Endothelial cell of umbilical vein (primary cell): ENCODE measurements around the gene NEMF. TPM values are rescaled to one million over a fixed set of nuclear protein-coding genes. Genes with fewer than 3 reads are reported as not detected.

ENCODE experiments used
- BruUV-seq: library from RNA; stranded (reverse); fragments of 400-500 nt; replicated peaks from 2 replicates; lab custom pipeline; 2021; lab: Mats Ljungman, UMichigan
- CTCF ChIA-PET: fragments of 300-600, 350-600 bp; sonication (Branson Sonifier 250); formaldehyde crosslinking; loops from one replicate; lab custom pipeline; 2021; ENCODE audit warnings: antibody characterized with exemption, inconsistent platforms; lab: Charles Lee
- POLR2A ChIA-PET: fragments of 300-600, 350-600 bp; sonication (Branson Sonifier 250); formaldehyde crosslinking; loops from one replicate; lab custom pipeline; 2021; ENCODE audit warnings: antibody characterized with exemption, inconsistent platforms; lab: Charles Lee
- DNase-seq: peaks from one replicate; pipeline ENCODE4 v3.0.0-alpha.2; 2011; ENCODE audit warnings: low read depth, low spot score
- FAIRE-seq: peaks from 2 replicates; lab custom pipeline; 2011; peaks lifted over from hg19 to GRCh38; lab: Jason Lieb, UNC
- H2AFZ ChIP-seq: 2 replicates; pipeline ENCODE4 v1.6.0; 2012; ENCODE audit warnings: low read depth, low read length, control low read depth, inconsistent platforms
- H3K27ac ChIP-seq: 2 replicates; pipeline ENCODE4 v1.5.1; 2011; ENCODE audit warnings: low read depth, mild to moderate bottlenecking, control low read depth, low read length, moderate library complexity; ENCODE audit not compliant: insufficient read depth
- H3K27me3 ChIP-seq, 2 experiments: 2 replicates each; pipeline versions ENCODE4 v1.6.0 to v1.6.1; 2011; ENCODE audit warnings: low read length in 2 of 2, mixed read lengths in 1 of 2; ENCODE audit not compliant: control insufficient read depth in 2 of 2, insufficient read depth in 2 of 2
- H3K36me3 ChIP-seq, 2 experiments: 2 replicates in 1 of 2; 3 replicates in 1 of 2; pipeline ENCODE4 v1.5.1; 2011; ENCODE audit warnings: low read length in 2 of 2, mild to moderate bottlenecking in 1 of 2, moderate library complexity in 1 of 2; ENCODE audit not compliant: control insufficient read depth in 2 of 2, insufficient read depth in 2 of 2; ENCODE audit errors: extremely low read depth in 1 of 2
- H3K4me1 ChIP-seq: 3 replicates; pipeline ENCODE4 v1.5.1; 2011; ENCODE audit warnings: mild to moderate bottlenecking, low read length; ENCODE audit not compliant: control insufficient read depth, insufficient read depth; ENCODE audit errors: extremely low read depth
- H3K4me2 ChIP-seq: 2 replicates; pipeline ENCODE4 v1.6.1; 2011; ENCODE audit warnings: low read length, control low read depth, mixed read lengths; ENCODE audit not compliant: insufficient read depth
- H3K4me3 ChIP-seq, 3 experiments: fragments of 200-600 bp in 1 of 3; sonication (generic), shearing (Covaris generic) in 1 of 3; replicated peaks in 1 of 3; 2 replicates each; pipeline ENCODE4 v1.5.1; 2011 to 2016; ENCODE audit warnings: control low read depth in 3 of 3, low read length in 3 of 3, mild to moderate bottlenecking in 2 of 3, inconsistent platforms in 1 of 3, low read depth in 1 of 3, moderate library complexity in 1 of 3; ENCODE audit not compliant: insufficient read depth in 1 of 3
- H3K79me2 ChIP-seq: 2 replicates; pipeline ENCODE4 v1.6.0; 2012; ENCODE audit warnings: low read length, inconsistent platforms; ENCODE audit not compliant: control insufficient read depth, insufficient read depth
- H3K9ac ChIP-seq: replicated peaks from 2 replicates; pipeline ENCODE3; 2011; ENCODE audit warnings: low read length, control low read depth; ENCODE audit not compliant: insufficient read depth; ENCODE audit errors: extremely low read depth
- H3K9me1 ChIP-seq: replicated peaks from 3 replicates; pipeline ENCODE4 v1.6.0; 2011; ENCODE audit warnings: mild to moderate bottlenecking, low read length; ENCODE audit not compliant: control insufficient read depth, insufficient read depth; ENCODE audit errors: extremely low read depth
- H3K9me3 ChIP-seq: replicated peaks from 2 replicates; pipeline ENCODE4 v1.5.1; 2012; ENCODE audit warnings: low read length, inconsistent platforms; ENCODE audit not compliant: control insufficient read depth, insufficient read depth
- H4K20me1 ChIP-seq: replicated peaks from 2 replicates; pipeline ENCODE3; 2011; ENCODE audit warnings: mild to moderate bottlenecking, low read length; ENCODE audit not compliant: control insufficient read depth, insufficient read depth; ENCODE audit errors: extremely low read depth
- EZH2 ChIP-seq: IDR thresholded peaks from 2 replicates; pipeline ENCODE4 v1.6.1; 2012; ENCODE audit warnings: borderline replicate concordance, low read depth, mild to moderate bottlenecking, moderate library complexity, low read length, inconsistent platforms; ENCODE audit not compliant: severe bottlenecking
- FOS ChIP-seq: IDR thresholded peaks from 2 replicates; pipeline ENCODE4 v1.6.1; 2011; ENCODE audit warnings: mild to moderate bottlenecking, low read length, moderate library complexity, borderline replicate concordance; ENCODE audit not compliant: insufficient read depth
- GATA2 ChIP-seq: IDR thresholded peaks from 2 replicates; pipeline ENCODE4 v1.7.0; 2011; ENCODE audit warnings: low read depth, mild to moderate bottlenecking, moderate library complexity, mixed read lengths, low read length; ENCODE audit not compliant: insufficient read length, insufficient read depth
- JUN ChIP-seq: IDR thresholded peaks from 2 replicates; pipeline ENCODE4 v1.6.1; 2011; ENCODE audit warnings: borderline replicate concordance, low read depth; ENCODE audit not compliant: insufficient read length, insufficient read depth
- MYC ChIP-seq: IDR thresholded peaks from one replicate; pipeline ENCODE4 v1.6.1; 2011; ENCODE audit warnings: mild to moderate bottlenecking, low read depth, low read length
- POLR2A ChIP-seq: IDR thresholded peaks from 2 replicates; pipeline ENCODE4 v1.6.1; 2012; ENCODE audit warnings: low read depth, mild to moderate bottlenecking, control low read depth, low read length
- POLR2AphosphoS5 ChIP-seq: IDR thresholded peaks from 2 replicates; pipeline ENCODE4 v1.6.1; 2012; ENCODE audit warnings: low read depth, mild to moderate bottlenecking, control low read depth, low read length, moderate library complexity; ENCODE audit not compliant: insufficient read depth
- dilution Hi-C: fragments of 300-500 bp; cut with MboI; formaldehyde crosslinking; loops from one replicate; pipeline ENCODE4 v1.15.0; 2019; ENCODE audit warnings: low sequenced_read_pairs; ENCODE audit not compliant: extremely low pct_ligation_motif_present
- intact Hi-C: fragments of 100-400 bp; cut with micrococcal nuclease; formaldehyde crosslinking; loops from one replicate; pipeline ENCODE4 v1.10.0; 2022
- polyA plus RNA-seq, 4 experiments: library from polyadenylated mRNA; depleted of rRNA in 3 of 4; stranded (reverse) in 3 of 4; unstranded in 1 of 4; fragments of >200 nt; gene quantifications; 2 replicates each; pipeline versions ENCODE4 v1.2.1 to v1.2.3, GENCODE V29; 2011 to 2012; ENCODE audit warnings: missing spikeins in 1 of 4
- total RNA-seq: library from RNA; stranded (reverse); gene quantifications from 2 replicates; pipeline ENCODE4 v1.2.3, GENCODE V29; 2021
- TF ChIP-seq, protein P1 (sequence below), 2 donors: IDR thresholded peaks; 1 replicate in 1 of 2; 2 replicates in 1 of 2; pipeline ENCODE4 v1.5.1; 2011; ENCODE audit warnings: low read length in 2 of 2, mild to moderate bottlenecking in 2 of 2, moderate library complexity in 2 of 2, control low read depth in 1 of 2, inconsistent platforms in 1 of 2, low read depth in 1 of 2; ENCODE audit not compliant: insufficient read depth in 1 of 2; ENCODE audit errors: extremely low read depth in 1 of 2
- TF ChIP-seq, protein P2 (sequence below): IDR thresholded peaks from 2 replicates; pipeline ENCODE4 v1.6.1; 2011; ENCODE audit not compliant: insufficient read depth, insufficient read length

NEMF gene
- total and polyA plus RNA-seq, 2 donors (not counting 3 experiments of a cell fraction or from before 2014, with no cell fraction given), result 12.2 to 71.4 TPM

DNA sequence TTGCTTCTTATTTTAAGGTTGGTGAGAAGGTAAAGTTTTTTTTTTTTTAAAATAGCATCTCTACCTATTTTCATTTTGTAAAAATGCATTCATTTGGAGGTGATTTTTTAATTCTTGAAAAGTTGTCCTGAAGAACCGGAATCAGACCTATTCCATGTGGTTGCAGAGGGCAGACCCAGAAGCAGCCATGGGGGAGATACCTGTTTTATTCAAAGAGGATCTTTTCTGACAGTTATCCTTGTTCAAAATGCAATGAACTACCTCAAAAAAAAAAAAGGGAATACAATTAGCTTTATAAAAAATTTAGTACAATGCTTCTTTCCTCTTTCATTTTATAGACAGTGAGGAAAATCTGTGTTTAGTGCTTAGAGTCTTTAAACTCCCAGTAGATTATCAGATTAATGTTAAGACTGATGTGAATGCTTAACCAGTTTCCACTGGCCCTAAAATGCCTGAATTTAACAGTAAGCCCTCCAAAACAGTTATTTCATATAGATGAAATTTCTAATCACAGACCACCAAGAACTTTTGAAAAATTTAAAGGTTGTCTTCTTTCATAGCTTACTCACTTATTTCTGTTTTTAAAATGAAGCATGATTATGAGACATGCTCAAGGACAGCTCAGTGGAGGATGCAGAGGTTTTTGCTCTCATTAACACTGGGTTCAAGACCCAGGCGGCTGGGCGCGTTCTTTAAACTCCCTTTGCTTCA, 8.6 kb upstream of the NEMF start:
- peak overlapping the region; percentile 59 to 91 (median 73) for H3K4me3 ChIP-seq

DNA sequence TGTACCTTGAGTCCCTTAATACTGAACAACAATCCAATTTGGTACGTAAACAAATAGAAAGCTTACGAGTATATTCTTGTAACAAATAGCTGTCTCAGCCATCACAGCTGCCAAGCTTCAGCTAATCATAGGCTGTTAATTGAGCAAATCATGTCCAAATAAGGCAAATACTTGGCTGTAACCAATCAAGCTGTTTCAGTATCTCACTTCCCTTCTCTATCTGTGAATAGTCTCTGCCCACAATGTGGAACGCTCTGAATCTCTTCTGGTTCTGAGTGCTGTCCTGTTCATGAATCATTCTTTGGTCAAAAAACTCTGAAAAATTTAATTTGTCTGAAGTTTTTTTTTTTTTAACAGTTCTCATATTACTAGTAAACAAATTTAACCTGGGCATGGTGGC, 5.8 kb upstream of the NEMF start:
- intact Hi-C loops (no loop called here), dilution Hi-C loops (no loop called here)
- Histone ChIP-seq H4K20me1 (no peaks in the 10 kb centered on the region), H3K27me3 (no peaks in the 10 kb centered on the region), H3K9me1 (no peaks in the 10 kb centered on the region), H3K9me3 (no peaks in the 10 kb centered on the region), H3K4me1 (peaks cover 9% of the 10 kb centered on the region), H3K36me3 (no peaks in the 10 kb centered on the region), H3K9ac (no peak overlapping the region), H3K4me2 (no peak overlapping the region), H3K79me2 (no peaks in the 10 kb centered on the region), H3K4me3 (no peak overlapping the region), H2AFZ (no peak overlapping the region), H3K27ac (no peak overlapping the region)
- CTCF ChIA-PET, result interaction anchor here (0.9 kb wide), 1 partner anchor 9 kb away, joined by 3 read pairs; no protein-coding TSS in a partner anchor
- DNase-seq (no peak), FAIRE-seq (no peak)
- BruUV-seq, result no TSS peak
- TF ChIP-seq FOS (no peak), POLR2A (no peak)
- TF ChIP-seq, protein P1, sequence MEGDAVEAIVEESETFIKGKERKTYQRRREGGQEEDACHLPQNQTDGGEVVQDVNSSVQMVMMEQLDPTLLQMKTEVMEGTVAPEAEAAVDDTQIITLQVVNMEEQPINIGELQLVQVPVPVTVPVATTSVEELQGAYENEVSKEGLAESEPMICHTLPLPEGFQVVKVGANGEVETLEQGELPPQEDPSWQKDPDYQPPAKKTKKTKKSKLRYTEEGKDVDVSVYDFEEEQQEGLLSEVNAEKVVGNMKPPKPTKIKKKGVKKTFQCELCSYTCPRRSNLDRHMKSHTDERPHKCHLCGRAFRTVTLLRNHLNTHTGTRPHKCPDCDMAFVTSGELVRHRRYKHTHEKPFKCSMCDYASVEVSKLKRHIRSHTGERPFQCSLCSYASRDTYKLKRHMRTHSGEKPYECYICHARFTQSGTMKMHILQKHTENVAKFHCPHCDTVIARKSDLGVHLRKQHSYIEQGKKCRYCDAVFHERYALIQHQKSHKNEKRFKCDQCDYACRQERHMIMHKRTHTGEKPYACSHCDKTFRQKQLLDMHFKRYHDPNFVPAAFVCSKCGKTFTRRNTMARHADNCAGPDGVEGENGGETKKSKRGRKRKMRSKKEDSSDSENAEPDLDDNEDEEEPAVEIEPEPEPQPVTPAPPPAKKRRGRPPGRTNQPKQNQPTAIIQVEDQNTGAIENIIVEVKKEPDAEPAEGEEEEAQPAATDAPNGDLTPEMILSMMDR (IDR thresholded peaks at IDR 0.05; ENCODE audit: extremely low read depth in 1 of 2, insufficient read depth in 1 of 2, low read depth in 1 of 2, low read length in 2 of 2), result no peak
- POLR2A ChIA-PET, result interaction anchor here (0.7 kb wide), 1 partner anchor 52 kb away, joined by 5 read pairs; no protein-coding TSS in a partner anchor

More for the DNA sequence above, 8.6 kb upstream of the NEMF start:
- H2AFZ ChIP-seq, result peak overlapping the region; percentile 98
- no peaks in the 10 kb centered on the region for H3K9me3 ChIP-seq
- dilution Hi-C loops, result loop anchor here (10.0 kb wide), 1 partner anchor 244 kb away; no protein-coding TSS in a partner anchor
- POLR2A ChIA-PET, result interaction anchor here (0.9 to 2.3 kb wide), 2 partner anchors 9 to 94 kb away, joined by 3 to 9 read pairs; partner anchors contain the start of genes KLHDC2 and NEMF
- peaks cover 15% of the 10 kb centered on the region for H3K4me1 ChIP-seq
- BruUV-seq, result no TSS peak
- peak overlapping the region; percentile 94 for H3K9ac ChIP-seq
- no peaks in the 10 kb centered on the region for H3K27me3 ChIP-seq
- H3K27ac ChIP-seq, result peak overlapping the region; percentile 77
- no peak for TF ChIP-seq POLR2AphosphoS5
- TF ChIP-seq JUN, result no peak
- no peak for TF ChIP-seq MYC
- no peak for TF ChIP-seq FOS
- TF ChIP-seq GATA2, result no peak
- TF ChIP-seq, protein P2, sequence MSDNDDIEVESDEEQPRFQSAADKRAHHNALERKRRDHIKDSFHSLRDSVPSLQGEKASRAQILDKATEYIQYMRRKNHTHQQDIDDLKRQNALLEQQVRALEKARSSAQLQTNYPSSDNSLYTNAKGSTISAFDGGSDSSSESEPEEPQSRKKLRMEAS, result no peak
- no peak for TF ChIP-seq EZH2
- FAIRE-seq (no peak), DNase-seq (no peak)
- H3K9me1 ChIP-seq, result no peaks in the 10 kb centered on the region
- H4K20me1 ChIP-seq, result no peaks in the 10 kb centered on the region
- CTCF ChIA-PET, result interaction anchor here (0.8 to 11.0 kb wide), 23 partner anchors 8 to 699 kb away, joined by 3 to 242 read pairs (median 7); partner anchors contain the start of genes ATL1, DNAAF2, KLHDC2 and NEMF
- peak overlapping the region; percentile 96 for H3K4me2 ChIP-seq
- intact Hi-C loops, result no loop called here
- H3K79me2 ChIP-seq, result no peaks in the 10 kb centered on the region
- H3K36me3 ChIP-seq, result no peaks in the 10 kb centered on the region
